GM23338 (cell line): ENCODE measurements around the gene DEDD2. TPM values are rescaled to one million over a fixed set of nuclear protein-coding genes. Genes with fewer than 3 reads are reported as not detected.

Experiments used
- ATAC-seq: fragments of 200-7000 bp; cut with Tn5 transposase; 3 replicates; pipeline ENCODE4 v1.9.1; 2020
- DNase-seq: peaks from one replicate; pipeline ENCODE4 v3.0.0-alpha.2; 2015; ENCODE audit warnings: low spot score
- H2AFZ ChIP-seq: fragments of 200-600 bp; sonication (generic); 2 replicates; pipeline ENCODE4 v1.8.0; 2016; ENCODE audit warnings: antibody characterized with exemption, mild to moderate bottlenecking, moderate library complexity
- H3F3A ChIP-seq: fragments of 200-600 bp; sonication (generic); replicated peaks from 2 replicates; pipeline ENCODE4 v1.8.0; 2017; ENCODE audit warnings: antibody characterized with exemption, mixed run types, low read depth
- H3K27ac ChIP-seq: fragments of 200-600 bp; sonication (generic); 2 replicates; pipeline ENCODE4 v1.6.1; 2016; ENCODE audit warnings: low read depth
- H3K27me3 ChIP-seq: fragments of 200-600 bp; sonication (generic); 2 replicates; pipeline ENCODE4 v1.8.0; 2016; ENCODE audit warnings: mild to moderate bottlenecking, mixed run types, moderate library complexity; ENCODE audit not compliant: insufficient read depth
- H3K36me3 ChIP-seq: fragments of 200-600 bp; sonication (generic); 2 replicates; pipeline ENCODE4 v1.8.0; 2016; ENCODE audit warnings: mild to moderate bottlenecking; ENCODE audit not compliant: insufficient read depth
- H3K4me1 ChIP-seq: fragments of 200-600 bp; sonication (generic); 2 replicates; pipeline ENCODE4 v1.8.0; 2016; ENCODE audit warnings: mild to moderate bottlenecking, moderate library complexity; ENCODE audit not compliant: insufficient read depth
- H3K4me2 ChIP-seq: fragments of 200-600 bp; sonication (generic); 2 replicates; pipeline ENCODE4 v1.7.1; 2017; ENCODE audit warnings: mixed run types
- H3K4me3 ChIP-seq: fragments of 200-600 bp; sonication (generic); 2 replicates; pipeline ENCODE4 v1.6.1; 2016; ENCODE audit warnings: mixed run types
- H3K79me2 ChIP-seq: fragments of 200-600 bp; sonication (generic); replicated peaks from 2 replicates; pipeline ENCODE4 v1.8.0; 2017; ENCODE audit warnings: mild to moderate bottlenecking; ENCODE audit not compliant: insufficient read depth
- H3K9me2 ChIP-seq: fragments of 200-600 bp; sonication (generic); 2 replicates; pipeline ENCODE4 v1.8.0; 2017; ENCODE audit not compliant: insufficient read depth
- H4K20me1 ChIP-seq: fragments of 200-600 bp; sonication (generic); replicated peaks from 2 replicates; pipeline ENCODE4 v1.8.0; 2017; ENCODE audit warnings: mild to moderate bottlenecking; ENCODE audit not compliant: insufficient read depth
- H3K27ac Mint-ChIP-seq: 2 replicates; pipeline ENCODE4 v1.8.0; 2020; ENCODE audit warnings: inconsistent platforms, mild to moderate bottlenecking, moderate library complexity, mixed read lengths
- H3K27me3 Mint-ChIP-seq: 3 replicates; pipeline ENCODE4 v1.8.0; 2022; ENCODE audit warnings: low read depth, mild to moderate bottlenecking, moderate library complexity, mixed read lengths, inconsistent platforms; ENCODE audit not compliant: insufficient read depth, poor library complexity
- H3K36me3 Mint-ChIP-seq: 3 replicates; pipeline ENCODE4 v1.8.0; 2021; ENCODE audit warnings: low read depth, mild to moderate bottlenecking, inconsistent platforms, moderate library complexity, mixed read lengths
- H3K4me1 Mint-ChIP-seq: 3 replicates; pipeline ENCODE4 v1.8.0; 2020; ENCODE audit warnings: mild to moderate bottlenecking, inconsistent platforms, mixed read lengths
- H3K4me3 Mint-ChIP-seq: 3 replicates; pipeline ENCODE4 v1.8.0; 2021; ENCODE audit warnings: moderate library complexity, mild to moderate bottlenecking, inconsistent platforms, mixed read lengths
- H3K9me3 Mint-ChIP-seq: 3 replicates; pipeline ENCODE4 v1.8.0; 2020; ENCODE audit warnings: moderate library complexity, mild to moderate bottlenecking, inconsistent platforms, mixed read lengths
- CREB1 ChIP-seq: fragments of 250-450 bp; sonication (Bioruptor Pico); IDR thresholded peaks from 2 replicates; pipeline ENCODE4 v1.5.0; 2020; ENCODE audit warnings: low read depth, mild to moderate bottlenecking, moderate library complexity
- EZH2 ChIP-seq: fragments of 200-600 bp; sonication (generic); IDR thresholded peaks from one replicate; pipeline ENCODE4 v1.8.0; 2017; ENCODE audit warnings: antibody characterized with exemption, mild to moderate bottlenecking, low read depth; ENCODE audit not compliant: unreplicated experiment
- EZH2phosphoT487 ChIP-seq: fragments of 200-600 bp; sonication (generic); IDR thresholded peaks from one replicate; pipeline ENCODE4 v1.8.1; 2018; ENCODE audit warnings: antibody characterized with exemption; ENCODE audit not compliant: unreplicated experiment
- JUNB ChIP-seq: IDR thresholded peaks from one replicate; pipeline ENCODE4 v1.6.1; 2016; ENCODE audit warnings: antibody characterized with exemption; ENCODE audit not compliant: unreplicated experiment
- NANOG ChIP-seq: IDR thresholded peaks from 2 replicates; pipeline ENCODE4 v1.6.1; 2016; ENCODE audit warnings: antibody characterized with exemption, borderline replicate concordance
- POLR2AphosphoS5 ChIP-seq: IDR thresholded peaks from 2 replicates; pipeline ENCODE4 v1.6.1; 2016; ENCODE audit warnings: antibody characterized with exemption, low read depth
- STAT1 ChIP-seq: IDR thresholded peaks from one replicate; pipeline ENCODE4 v1.6.1; 2016; ENCODE audit warnings: antibody characterized with exemption; ENCODE audit not compliant: unreplicated experiment
- ZNF114 ChIP-seq: fragments of 250-450 bp; sonication (Bioruptor Pico); IDR thresholded peaks from 2 replicates; pipeline ENCODE4 v1.5.0; 2020; ENCODE audit warnings: mild to moderate bottlenecking, moderate library complexity
- ZNF331 ChIP-seq: fragments of 250-450 bp; sonication (Bioruptor Pico); IDR thresholded peaks from 2 replicates; pipeline ENCODE4 v1.5.0; 2020; ENCODE audit warnings: low read depth, mild to moderate bottlenecking, moderate library complexity
- polyA plus RNA-seq: library from polyadenylated mRNA; unstranded; fragments of >200 nt; fragmentation: Nextera tagmentation; extraction: Ambion mirVana; gene quantifications from 2 replicates; pipeline ENCODE4 v1.2.1, GENCODE V29; 2016
- total RNA-seq: library from RNA; depleted of rRNA; stranded (reverse); fragments of >200 nt; shearing (Covaris generic); gene quantifications from 2 replicates; pipeline ENCODE4 v1.2.3, GENCODE V29; 2014
- TF ChIP-seq, protein P1 (sequence below): IDR thresholded peaks from one replicate; pipeline ENCODE4 v1.6.1; 2018; ENCODE audit warnings: antibody characterized with exemption; ENCODE audit not compliant: unreplicated experiment
- TF ChIP-seq, protein P2 (sequence below), 2 experiments: fragments of 200-600 bp in 1 of 2; sonication (generic) in 1 of 2; conservative IDR thresholded peaks; 2 replicates each; pipeline versions ENCODE4 v1.5.1 to v1.6.1; 2016 to 2017; ENCODE audit warnings: antibody characterized with exemption in 2 of 2, low read depth in 2 of 2, mild to moderate bottlenecking in 2 of 2, moderate library complexity in 1 of 2
- TF ChIP-seq, protein P3 (sequence below): IDR thresholded peaks from 2 replicates; pipeline ENCODE4 v1.6.1; 2016; ENCODE audit warnings: antibody characterized with exemption

Gene DEDD2
- total and polyA plus RNA-seq, 2 experiments from 2014 or later, result 23.4 to 63.0 TPM

DNA sequence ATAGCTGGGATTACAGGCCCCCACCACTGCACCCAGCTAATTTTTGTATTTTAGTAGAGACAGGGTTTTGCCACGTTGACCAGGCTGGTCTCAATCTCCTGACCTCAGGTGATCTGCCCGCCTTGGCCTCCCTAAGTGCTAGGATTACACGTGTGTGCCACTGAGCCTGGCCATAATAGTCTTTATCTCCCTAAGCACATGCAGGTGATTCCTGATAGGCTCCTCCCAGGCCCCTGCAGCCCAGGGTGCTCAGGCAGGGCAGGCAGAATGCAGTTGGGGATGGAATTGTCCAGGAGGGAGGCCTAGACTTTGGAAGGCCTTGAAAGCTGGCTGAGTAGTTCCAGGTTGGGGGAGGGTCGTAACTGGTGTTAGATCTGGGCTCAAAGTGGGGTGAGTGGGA, 11.2 kb upstream of the DEDD2 start (continued):
- TF ChIP-seq, protein P1, sequence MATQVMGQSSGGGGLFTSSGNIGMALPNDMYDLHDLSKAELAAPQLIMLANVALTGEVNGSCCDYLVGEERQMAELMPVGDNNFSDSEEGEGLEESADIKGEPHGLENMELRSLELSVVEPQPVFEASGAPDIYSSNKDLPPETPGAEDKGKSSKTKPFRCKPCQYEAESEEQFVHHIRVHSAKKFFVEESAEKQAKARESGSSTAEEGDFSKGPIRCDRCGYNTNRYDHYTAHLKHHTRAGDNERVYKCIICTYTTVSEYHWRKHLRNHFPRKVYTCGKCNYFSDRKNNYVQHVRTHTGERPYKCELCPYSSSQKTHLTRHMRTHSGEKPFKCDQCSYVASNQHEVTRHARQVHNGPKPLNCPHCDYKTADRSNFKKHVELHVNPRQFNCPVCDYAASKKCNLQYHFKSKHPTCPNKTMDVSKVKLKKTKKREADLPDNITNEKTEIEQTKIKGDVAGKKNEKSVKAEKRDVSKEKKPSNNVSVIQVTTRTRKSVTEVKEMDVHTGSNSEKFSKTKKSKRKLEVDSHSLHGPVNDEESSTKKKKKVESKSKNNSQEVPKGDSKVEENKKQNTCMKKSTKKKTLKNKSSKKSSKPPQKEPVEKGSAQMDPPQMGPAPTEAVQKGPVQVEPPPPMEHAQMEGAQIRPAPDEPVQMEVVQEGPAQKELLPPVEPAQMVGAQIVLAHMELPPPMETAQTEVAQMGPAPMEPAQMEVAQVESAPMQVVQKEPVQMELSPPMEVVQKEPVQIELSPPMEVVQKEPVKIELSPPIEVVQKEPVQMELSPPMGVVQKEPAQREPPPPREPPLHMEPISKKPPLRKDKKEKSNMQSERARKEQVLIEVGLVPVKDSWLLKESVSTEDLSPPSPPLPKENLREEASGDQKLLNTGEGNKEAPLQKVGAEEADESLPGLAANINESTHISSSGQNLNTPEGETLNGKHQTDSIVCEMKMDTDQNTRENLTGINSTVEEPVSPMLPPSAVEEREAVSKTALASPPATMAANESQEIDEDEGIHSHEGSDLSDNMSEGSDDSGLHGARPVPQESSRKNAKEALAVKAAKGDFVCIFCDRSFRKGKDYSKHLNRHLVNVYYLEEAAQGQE, result no peak
- TF ChIP-seq STAT1 (no peak), ZNF331 (no peak), EZH2phosphoT487 (no peak), NANOG (no peak), EZH2 (no peak), CREB1 (no peak), JUNB (no peak), ZNF114 (no peak)
- TF ChIP-seq, protein P2, sequence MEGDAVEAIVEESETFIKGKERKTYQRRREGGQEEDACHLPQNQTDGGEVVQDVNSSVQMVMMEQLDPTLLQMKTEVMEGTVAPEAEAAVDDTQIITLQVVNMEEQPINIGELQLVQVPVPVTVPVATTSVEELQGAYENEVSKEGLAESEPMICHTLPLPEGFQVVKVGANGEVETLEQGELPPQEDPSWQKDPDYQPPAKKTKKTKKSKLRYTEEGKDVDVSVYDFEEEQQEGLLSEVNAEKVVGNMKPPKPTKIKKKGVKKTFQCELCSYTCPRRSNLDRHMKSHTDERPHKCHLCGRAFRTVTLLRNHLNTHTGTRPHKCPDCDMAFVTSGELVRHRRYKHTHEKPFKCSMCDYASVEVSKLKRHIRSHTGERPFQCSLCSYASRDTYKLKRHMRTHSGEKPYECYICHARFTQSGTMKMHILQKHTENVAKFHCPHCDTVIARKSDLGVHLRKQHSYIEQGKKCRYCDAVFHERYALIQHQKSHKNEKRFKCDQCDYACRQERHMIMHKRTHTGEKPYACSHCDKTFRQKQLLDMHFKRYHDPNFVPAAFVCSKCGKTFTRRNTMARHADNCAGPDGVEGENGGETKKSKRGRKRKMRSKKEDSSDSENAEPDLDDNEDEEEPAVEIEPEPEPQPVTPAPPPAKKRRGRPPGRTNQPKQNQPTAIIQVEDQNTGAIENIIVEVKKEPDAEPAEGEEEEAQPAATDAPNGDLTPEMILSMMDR (conservative IDR thresholded peaks at IDR 0.05; ENCODE audit: low read depth in 2 of 2), result no peak
- TF ChIP-seq, protein P3, sequence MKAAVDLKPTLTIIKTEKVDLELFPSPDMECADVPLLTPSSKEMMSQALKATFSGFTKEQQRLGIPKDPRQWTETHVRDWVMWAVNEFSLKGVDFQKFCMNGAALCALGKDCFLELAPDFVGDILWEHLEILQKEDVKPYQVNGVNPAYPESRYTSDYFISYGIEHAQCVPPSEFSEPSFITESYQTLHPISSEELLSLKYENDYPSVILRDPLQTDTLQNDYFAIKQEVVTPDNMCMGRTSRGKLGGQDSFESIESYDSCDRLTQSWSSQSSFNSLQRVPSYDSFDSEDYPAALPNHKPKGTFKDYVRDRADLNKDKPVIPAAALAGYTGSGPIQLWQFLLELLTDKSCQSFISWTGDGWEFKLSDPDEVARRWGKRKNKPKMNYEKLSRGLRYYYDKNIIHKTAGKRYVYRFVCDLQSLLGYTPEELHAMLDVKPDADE, result no peak

DNA sequence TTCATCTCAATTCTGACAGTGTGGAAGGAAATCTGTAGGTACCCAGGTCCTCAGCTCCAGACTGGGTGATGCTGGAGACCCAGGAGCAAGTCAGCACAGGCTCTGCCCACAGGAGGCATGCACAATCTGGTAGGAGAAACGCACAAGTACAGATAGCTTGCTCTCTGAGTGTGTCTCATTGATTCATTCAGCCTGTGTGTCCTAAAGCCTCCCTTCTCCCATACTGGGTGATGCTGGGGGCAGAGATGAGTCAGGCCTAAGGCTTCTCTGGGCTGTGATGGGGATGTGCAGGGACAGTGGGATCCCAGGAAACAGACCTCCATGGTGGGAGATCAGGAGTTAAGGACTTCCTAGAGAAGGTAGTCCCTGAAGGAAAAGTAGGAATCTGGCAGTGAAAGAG, 9.4 kb upstream of the DEDD2 start:
- Histone ChIP-seq H3K36me3 (no peaks in the 10 kb centered on the region), H3K9me2 (no peaks in the 10 kb centered on the region), H3K27ac (no peak overlapping the region), H2AFZ (no peak overlapping the region), H4K20me1 (peaks cover 20% of the 10 kb centered on the region), H3K27me3 (no peaks in the 10 kb centered on the region), H3K79me2 (peaks cover 11% of the 10 kb centered on the region), H3K4me1 (no peaks in the 10 kb centered on the region), H3K4me2 (no peak overlapping the region), H3F3A (peaks cover 11% of the 10 kb centered on the region; the same call in 1 of the 2 replicates), H3K4me3 (no peak overlapping the region)
- ATAC-seq, result no peak
- DNase-seq, result no peak
- H3K27me3 Mint-ChIP-seq, result peaks cover 3% of the 10 kb centered on the region
- H3K9me3 Mint-ChIP-seq, result no peaks in the 10 kb centered on the region; the same call in 2 of the 3 replicates
- no peak overlapping the region; the same call in 2 of the 3 replicates for H3K4me3 Mint-ChIP-seq
- H3K36me3 Mint-ChIP-seq, result peaks cover 65% of the 10 kb centered on the region
- H3K4me1 Mint-ChIP-seq, result no peaks in the 10 kb centered on the region
- no peak overlapping the region for H3K27ac Mint-ChIP-seq
- TF ChIP-seq JUNB, result no peak
- no peak for TF ChIP-seq EZH2
- no peak for TF ChIP-seq POLR2AphosphoS5
- TF ChIP-seq, protein P1, result no peak
- TF ChIP-seq NANOG, result no peak
